Measurements from ENCODE around the gene RBM12. TPM values are rescaled to one million over a fixed set of nuclear protein-coding genes. Genes with fewer than 3 reads are reported as not detected.

The RBM12 gene
- total RNA-seq (2022; extraction: Qiagen RNA extraction; ENCODE audit: low read depth): 71.1 to 88.6 TPM (median 84.2 TPM) in 5 replicates

GRCh38 chr20:35664466-35665206, at the start of gene RBM12, which contains the start of gene CPNE1:
Gene RBM12, minus strand, starts transcription at chr20:35664900. Its CDS starts 9,578 bp downstream, at chr20:35655322.
Gene CPNE1, minus strand, starts transcription at chr20:35664900. Its CDS starts 31,977 bp downstream, at chr20:35632923.

GRCh38 chr20:35699127-35699956, 34.6 kb upstream of the RBM12 start, which contains the start of the genes NFS1 and ROMO1:
Gene NFS1, minus strand, starts transcription at chr20:35699352. Its CDS starts 64 bp downstream, at chr20:35699288.
Gene ROMO1, plus strand, starts transcription at chr20:35699405. Its CDS starts 228 bp downstream, at chr20:35699633.

GRCh38 chr20:35615667-35616464, 48.8 kb downstream of the RBM12 start, which contains the start of gene SPAG4:
Gene SPAG4, plus strand, starts transcription at chr20:35615829. Its CDS starts 175 bp downstream, at chr20:35616004.

Other genes starting within 250 kb of the RBM12 start
- gene GDF5, start 226.7 kb downstream of the RBM12 start, total RNA-seq (2022; extraction: Qiagen RNA extraction; ENCODE audit: low read depth): not detected in 5 replicates
- 21.8 to 25.4 TPM (median 23.2 TPM) in 5 replicates for gene CEP250, start 209.3 kb downstream of the RBM12 start, total RNA-seq (2022; extraction: Qiagen RNA extraction; ENCODE audit: low read depth)
- gene C20orf173, start 135.2 kb downstream of the RBM12 start, total RNA-seq (2022; extraction: Qiagen RNA extraction; ENCODE audit: low read depth): not detected in 5 replicates
- gene ERGIC3, start 122.8 kb downstream of the RBM12 start, total RNA-seq (2022; extraction: Qiagen RNA extraction; ENCODE audit: low read depth): 215 to 255 TPM (median 242 TPM) in 5 replicates
- 3.6 to 6.0 TPM (median 4.5 TPM) in 5 replicates for gene SPAG4, start 49.1 kb downstream of the RBM12 start, total RNA-seq (2022; extraction: Qiagen RNA extraction; ENCODE audit: low read depth)
- gene CPNE1, start within 50 bp of the RBM12 start, total RNA-seq (2022; extraction: Qiagen RNA extraction; ENCODE audit: low read depth): 161 to 226 TPM (median 210 TPM) in 5 replicates
- 27.9 to 38.0 TPM (median 32.2 TPM) in 5 replicates for gene NFS1, start 34.5 kb upstream of the RBM12 start, total RNA-seq (2022; extraction: Qiagen RNA extraction; ENCODE audit: low read depth)
- 307 to 374 TPM (median 332 TPM) in 5 replicates for gene ROMO1, start 34.5 kb upstream of the RBM12 start, total RNA-seq (2022; extraction: Qiagen RNA extraction; ENCODE audit: low read depth)
- gene RBM39, start 77.4 kb upstream of the RBM12 start, total RNA-seq (2022; extraction: Qiagen RNA extraction; ENCODE audit: low read depth): 162 to 210 TPM (median 176 TPM) in 5 replicates
- gene PHF20, start 107.1 kb upstream of the RBM12 start, total RNA-seq (2022; extraction: Qiagen RNA extraction; ENCODE audit: low read depth): 23.4 to 29.2 TPM (median 24.9 TPM) in 5 replicates